Measurements from ENCODE around the gene FGF18. TPM values are rescaled to one million over a fixed set of nuclear protein-coding genes. Genes with fewer than 3 reads are reported as not detected.
A peak's percentile ranks its signal among the peaks of the same experiment; 100 is the strongest.

FGF18 gene
- total RNA-seq, 1 donor from 2014 or later: 1.7 TPM

DNA sequence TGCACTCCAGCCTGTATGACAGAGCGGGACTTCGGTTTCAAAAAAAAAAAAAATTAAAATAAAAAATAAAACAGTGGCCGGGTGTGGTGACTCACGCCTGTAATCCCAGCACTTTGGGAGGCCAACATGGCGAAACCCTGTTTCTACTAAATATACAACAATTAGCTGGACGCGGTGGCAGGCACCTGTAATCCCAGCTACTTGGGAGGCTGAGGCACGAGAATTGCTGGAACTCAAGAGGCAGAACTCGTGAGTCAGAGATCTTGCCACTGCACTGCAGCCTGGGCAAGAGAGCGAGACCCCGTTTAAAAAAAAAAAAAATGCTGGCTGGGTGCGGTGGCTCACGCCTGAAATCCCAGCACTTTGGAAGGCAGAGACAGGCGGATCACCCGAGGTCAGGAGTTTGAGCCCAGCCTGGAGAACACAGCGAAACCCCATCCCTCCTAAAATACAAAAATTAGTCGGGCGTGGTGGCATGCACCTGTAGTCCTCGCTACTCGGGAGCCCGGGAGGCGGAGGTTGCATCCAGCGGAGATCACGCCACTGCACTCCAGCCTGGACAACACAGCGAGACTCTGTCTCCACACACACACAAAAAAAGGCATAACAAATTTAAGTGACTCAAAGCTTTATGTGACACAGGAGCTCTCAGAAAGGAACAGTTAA is 33.3 kb upstream of the FGF18 start:
- Mint-ChIP-seq H3K4me1 (ENCODE audit: unreplicated experiment) (peaks cover 10% of the 10 kb centered on the region), H3K9me3 (no peaks in the 10 kb centered on the region), H3K27me3 (peaks cover 13% of the 10 kb centered on the region), H3K4me3 (peak overlapping the region; percentile 98), H3K27ac (no peak overlapping the region), H3K36me3 (peaks cover 27% of the 10 kb centered on the region)
- no peak for DNase-seq (ENCODE audit: extremely low spot score, unreplicated experiment)
- TF ChIP-seq, protein P1, sequence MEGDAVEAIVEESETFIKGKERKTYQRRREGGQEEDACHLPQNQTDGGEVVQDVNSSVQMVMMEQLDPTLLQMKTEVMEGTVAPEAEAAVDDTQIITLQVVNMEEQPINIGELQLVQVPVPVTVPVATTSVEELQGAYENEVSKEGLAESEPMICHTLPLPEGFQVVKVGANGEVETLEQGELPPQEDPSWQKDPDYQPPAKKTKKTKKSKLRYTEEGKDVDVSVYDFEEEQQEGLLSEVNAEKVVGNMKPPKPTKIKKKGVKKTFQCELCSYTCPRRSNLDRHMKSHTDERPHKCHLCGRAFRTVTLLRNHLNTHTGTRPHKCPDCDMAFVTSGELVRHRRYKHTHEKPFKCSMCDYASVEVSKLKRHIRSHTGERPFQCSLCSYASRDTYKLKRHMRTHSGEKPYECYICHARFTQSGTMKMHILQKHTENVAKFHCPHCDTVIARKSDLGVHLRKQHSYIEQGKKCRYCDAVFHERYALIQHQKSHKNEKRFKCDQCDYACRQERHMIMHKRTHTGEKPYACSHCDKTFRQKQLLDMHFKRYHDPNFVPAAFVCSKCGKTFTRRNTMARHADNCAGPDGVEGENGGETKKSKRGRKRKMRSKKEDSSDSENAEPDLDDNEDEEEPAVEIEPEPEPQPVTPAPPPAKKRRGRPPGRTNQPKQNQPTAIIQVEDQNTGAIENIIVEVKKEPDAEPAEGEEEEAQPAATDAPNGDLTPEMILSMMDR (conservative IDR thresholded peaks at IDR 0.05): no peak

DNA sequence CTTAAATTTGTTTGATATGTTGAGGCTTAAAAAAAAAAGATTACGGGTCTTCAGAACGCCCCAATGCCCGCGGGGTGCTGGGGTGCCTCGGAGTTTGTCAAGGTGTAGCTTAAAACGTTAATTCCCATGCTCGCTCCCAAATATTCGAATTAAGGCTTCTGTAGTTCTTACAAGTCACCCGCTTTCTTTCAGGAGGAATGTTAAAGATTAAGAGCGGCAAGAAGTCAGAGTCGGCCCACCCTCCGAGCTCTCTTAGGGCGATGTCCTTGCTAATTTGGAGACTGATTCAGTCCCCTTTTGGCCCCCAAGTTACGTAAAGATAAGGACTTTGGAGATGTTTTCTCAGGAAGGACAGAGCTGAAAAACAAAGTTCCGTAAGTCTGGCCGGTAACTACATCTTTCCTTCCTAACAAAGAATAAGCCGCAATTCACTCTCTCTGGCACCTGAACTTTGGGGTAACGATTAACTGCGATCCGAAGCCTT is 32.5 kb upstream of the FGF18 start:
- Mint-ChIP-seq H3K27ac (peak overlapping the region; percentile 99), H3K4me1 (ENCODE audit: unreplicated experiment) (peaks cover 15% of the 10 kb centered on the region), H3K4me3 (peak overlapping the region; percentile 98), H3K9me3 (no peaks in the 10 kb centered on the region), H3K27me3 (peaks cover 13% of the 10 kb centered on the region), H3K36me3 (peaks cover 31% of the 10 kb centered on the region)
- DNase-seq (ENCODE audit: extremely low spot score, unreplicated experiment): no peak
- TF ChIP-seq, protein P1 (conservative IDR thresholded peaks at IDR 0.05): no peak

DNA sequence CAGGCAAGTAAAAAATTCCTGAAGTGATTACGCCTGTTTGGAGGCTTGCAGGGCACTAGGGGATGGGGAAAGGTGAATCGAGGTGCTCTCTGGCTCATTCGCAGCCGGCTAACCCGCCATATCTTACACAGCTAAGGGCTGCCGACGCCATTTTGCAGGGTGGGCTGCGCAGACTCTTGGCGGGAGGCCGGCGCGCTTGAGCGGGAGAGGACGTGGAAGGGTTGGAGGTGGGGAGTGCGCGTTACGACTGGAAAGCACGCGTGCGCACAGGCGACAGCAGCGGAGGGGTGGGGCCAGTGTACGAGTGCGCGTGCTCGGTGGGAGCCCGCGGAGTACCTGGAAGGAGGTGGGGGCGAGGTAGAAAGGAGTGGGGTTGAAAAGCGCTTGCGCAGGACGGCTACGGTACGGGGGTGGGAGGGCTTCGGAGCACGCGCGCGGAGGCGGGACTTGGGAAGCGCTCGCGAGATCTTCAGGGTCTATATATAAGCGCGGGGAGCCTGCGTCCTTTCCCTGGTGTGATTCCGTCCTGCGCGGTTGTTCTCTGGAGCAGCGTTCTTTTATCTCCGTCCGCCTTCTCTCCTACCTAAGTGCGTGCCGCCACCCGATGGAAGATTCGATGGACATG is 32.0 kb upstream of the FGF18 start, which contains the start of gene NPM1:
NPM1 (plus strand) TSS at position 505 of the 625 bp plus-strand sequence; CDS start at position 605, 100 bp downstream.
- Mint-ChIP-seq H3K27ac (peak within 1 kb of the TSS; percentile 99), H3K36me3 (peaks cover 33% of the 10 kb centered on the region), H3K27me3 (peaks cover 13% of the 10 kb centered on the region), H3K4me1 (ENCODE audit: unreplicated experiment) (peaks cover 15% of the 10 kb centered on the region), H3K9me3 (no peaks in the 10 kb centered on the region), H3K4me3 (peak within 1 kb of the TSS; percentile 98)
- TF ChIP-seq, protein P1 (conservative IDR thresholded peaks at IDR 0.05): no peak
- DNase-seq (ENCODE audit: extremely low spot score, unreplicated experiment): peak; percentile 99

DNA sequence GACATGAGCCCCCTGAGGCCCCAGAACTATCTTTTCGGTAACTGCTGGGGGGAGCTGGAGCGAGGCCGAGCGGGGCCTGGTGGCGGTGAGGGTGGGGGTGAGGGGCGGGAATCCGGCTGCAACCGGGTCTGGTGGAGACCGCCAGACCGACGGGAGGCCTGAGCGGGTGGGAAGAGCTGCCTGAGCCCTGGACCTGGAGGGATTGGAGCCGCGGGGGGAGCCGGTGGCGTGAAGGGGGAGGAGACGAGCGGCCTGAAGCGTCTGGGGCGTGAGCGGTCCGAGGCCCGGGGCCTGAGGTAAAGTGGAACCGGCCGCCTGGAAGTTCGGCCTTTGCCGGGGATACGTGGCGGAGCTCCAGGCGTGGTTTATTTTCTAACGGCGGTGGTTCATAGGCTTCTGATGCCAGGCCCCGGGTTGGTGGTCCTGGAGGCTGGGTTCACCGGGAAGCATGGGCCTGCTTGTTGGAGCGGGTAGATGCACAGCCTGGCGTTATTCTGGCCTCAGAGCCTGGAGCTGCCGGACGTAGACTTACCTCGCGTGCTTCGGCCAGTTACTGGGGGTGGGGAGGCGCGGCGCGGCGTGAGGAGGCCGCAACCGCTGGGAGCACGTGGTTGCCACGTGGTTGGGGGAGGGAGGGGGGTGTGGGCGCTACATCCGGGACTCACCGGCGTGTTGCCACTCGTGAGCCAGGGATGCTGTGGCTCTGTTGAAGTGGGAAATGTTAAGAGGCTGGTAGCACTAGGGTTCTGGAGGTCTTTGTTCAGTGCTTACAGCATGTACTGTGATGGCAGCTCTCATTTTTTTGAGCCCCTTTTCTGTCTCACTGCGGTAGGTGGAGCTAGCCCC is 31.3 kb upstream of the FGF18 start:
- Mint-ChIP-seq H3K9me3 (no peaks in the 10 kb centered on the region), H3K36me3 (peaks cover 40% of the 10 kb centered on the region), H3K27ac (peak overlapping the region; percentile 99), H3K27me3 (peaks cover 12% of the 10 kb centered on the region), H3K4me3 (peak overlapping the region; percentile 98), H3K4me1 (ENCODE audit: unreplicated experiment) (peaks cover 20% of the 10 kb centered on the region)
- TF ChIP-seq, protein P1 (conservative IDR thresholded peaks at IDR 0.05): no peak
- peak; percentile 85 for DNase-seq (ENCODE audit: extremely low spot score, unreplicated experiment)

DNA sequence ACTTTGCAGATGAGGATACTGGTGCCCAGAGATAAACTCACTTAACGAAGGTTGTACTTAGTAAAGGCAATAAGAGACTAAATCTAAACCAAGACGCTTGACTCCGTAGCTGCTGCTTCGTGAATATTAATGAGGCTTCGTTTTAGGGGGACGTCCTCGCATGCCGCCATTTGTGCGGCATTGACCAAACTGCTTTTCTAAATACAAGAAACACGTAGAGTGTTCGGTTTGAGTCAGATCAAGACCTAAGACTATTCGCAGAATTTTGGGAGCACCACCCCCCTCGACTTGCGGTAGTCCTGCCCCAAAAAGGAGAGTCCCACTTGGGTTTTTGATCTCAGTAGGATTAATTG is 30.7 kb upstream of the FGF18 start:
- peak overlapping the region; percentile 99 for H3K27ac Mint-ChIP-seq
- H3K4me1 Mint-ChIP-seq (ENCODE audit: unreplicated experiment): peaks cover 20% of the 10 kb centered on the region
- H3K27me3 Mint-ChIP-seq: peaks cover 11% of the 10 kb centered on the region

More for the DNA sequence above, 30.7 kb upstream of the FGF18 start:
- H3K9me3 Mint-ChIP-seq: no peaks in the 10 kb centered on the region
- TF ChIP-seq, protein P1 (conservative IDR thresholded peaks at IDR 0.05): no peak
- peaks cover 45% of the 10 kb centered on the region for H3K36me3 Mint-ChIP-seq
- H3K4me3 Mint-ChIP-seq: peak overlapping the region; percentile 98
- no peak for DNase-seq (ENCODE audit: extremely low spot score, unreplicated experiment)
